CD4-positive, alpha-beta T cell treated with Interleukin-4 for 1 hour (primary cell): ENCODE data around the gene GJA3.

Source experiments
- DNase-seq, 2 donors: peaks; one replicate each; pipeline ENCODE4 v3.0.0-alpha.2; 2020 to 2022

Gene GJA3

GRCh38 chr13:20150561-20150960, 10.3 kb downstream of the GJA3 start:
- DNase-seq = no peak

DNA sequence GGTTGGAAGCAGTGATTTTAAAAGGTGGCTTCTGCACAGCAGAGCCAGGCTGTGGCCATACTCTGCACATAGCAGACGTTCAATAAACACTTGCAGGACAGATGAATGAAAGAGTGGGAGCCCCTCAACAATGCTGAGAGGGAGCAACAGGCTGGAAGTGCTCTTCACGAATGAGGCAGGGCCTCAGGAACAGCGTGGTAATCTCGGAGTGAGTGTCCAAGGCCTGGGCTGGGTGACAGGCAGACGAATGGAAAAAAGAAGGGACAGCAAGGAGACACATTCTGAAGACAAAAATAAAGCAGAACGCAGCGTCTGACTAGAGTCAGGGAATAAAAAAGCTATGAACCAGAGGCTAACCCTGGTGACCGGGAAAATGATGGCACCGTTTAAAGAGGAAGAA, 11.1 kb downstream of the GJA3 start:
- DNase-seq = no peak

DNA sequence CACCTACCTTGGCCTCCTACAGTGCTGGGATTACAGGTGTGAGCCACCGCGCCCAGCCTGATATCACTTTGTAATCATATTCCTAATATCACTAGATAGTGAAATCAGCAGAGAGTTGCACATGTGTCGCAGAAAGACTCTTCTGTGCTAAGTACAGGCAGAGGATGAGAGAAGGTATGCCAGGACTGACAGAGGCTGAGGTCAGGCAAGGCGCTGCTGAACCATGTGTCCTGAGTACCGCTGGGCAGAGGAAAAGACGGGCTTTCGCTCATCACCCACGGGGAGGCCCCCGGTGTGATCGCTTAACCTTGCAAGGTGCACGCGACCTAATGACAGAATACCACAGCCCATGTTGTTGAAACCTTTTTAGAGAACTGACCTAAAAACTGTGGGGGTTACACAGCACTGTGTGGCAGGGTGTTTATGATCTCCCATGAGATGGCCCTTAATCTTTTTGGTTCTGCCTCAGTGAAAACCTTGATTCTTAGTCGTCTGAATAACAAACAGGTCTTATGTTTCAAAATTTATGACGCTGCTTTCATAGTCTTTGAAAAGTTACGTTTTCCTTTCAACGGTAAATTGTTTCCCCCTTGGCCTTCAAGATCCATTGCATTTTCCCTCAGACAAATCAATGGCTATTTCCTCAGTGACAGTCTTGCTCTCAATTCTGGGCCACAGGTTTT, 12.2 kb downstream of the GJA3 start:
- DNase-seq = no peak

GRCh38 chr13:20146381-20146780, 14.5 kb downstream of the GJA3 start:
- DNase-seq = no peak

- no peak for DNase-seq
Measured at GRCh38 chr13:20145521-20145920, 15.3 kb downstream of the GJA3 start.

DNA sequence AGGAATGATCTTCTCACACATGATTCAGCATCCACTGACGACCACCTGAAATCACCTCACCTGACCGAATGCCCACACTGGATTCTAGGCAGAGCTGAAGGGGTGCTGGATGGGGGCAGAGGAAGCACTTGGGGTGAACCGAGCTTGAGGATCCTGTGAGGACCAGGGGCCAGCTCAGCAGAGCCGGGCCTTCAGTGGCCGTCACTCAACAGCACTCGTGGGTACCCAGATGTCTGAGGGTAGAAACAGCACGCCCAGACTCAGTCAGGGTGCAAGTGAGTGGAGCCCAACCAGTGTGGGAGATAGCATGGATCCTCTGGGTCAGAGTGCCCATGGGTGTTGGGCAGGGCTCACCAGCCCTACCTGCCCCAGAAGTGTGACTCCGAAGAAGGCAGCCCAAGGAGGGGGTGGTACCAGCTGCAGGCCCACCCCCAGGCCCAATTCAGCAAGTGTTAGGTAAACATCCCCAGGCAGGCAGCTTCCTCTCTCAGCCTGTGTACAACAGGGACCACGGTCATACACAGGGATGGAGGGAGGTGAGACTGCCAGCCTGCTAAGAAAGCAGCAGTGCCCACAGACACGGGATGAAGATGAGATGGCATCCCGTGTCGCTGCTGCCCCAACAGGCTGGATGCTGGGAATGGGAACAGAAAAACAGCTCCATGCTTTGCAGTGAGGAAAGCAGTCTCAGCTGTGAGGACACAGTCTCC, 16.6 kb downstream of the GJA3 start:
- no peak for DNase-seq

DNA sequence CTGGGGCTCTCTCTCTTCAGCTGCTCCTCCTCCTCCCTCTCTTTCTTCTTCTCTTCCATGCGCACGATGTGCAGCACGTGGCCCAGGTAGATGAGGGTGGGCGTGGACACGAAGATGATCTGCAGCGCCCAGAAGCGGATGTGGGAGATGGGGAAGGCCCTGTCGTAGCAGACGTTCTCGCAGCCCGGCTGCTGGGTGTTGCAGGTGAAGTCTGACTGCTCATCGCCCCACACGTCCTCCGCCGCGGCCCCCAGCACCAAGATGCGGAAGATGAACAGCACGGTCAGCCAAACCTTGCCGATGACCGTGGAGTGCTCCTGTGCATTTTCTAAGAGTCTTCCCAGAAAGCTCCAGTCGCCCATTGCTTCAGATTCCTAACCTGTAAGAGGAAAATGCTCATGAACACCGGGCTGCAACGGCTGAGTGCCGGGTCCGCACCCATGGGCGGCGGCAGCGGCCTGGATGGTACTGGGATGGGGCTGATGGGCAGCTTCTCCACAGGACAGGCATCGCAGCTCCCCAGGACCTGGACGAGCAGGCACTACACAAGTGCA, 17.8 kb downstream of the GJA3 start:
- no peak for DNase-seq

- DNase-seq = no peak
Measured at GRCh38 chr13:20142023-20142926, 18.6 kb downstream of the GJA3 start.

- no peak for DNase-seq
Measured at GRCh38 chr13:20141238-20142022, 19.4 kb downstream of the GJA3 start.

DNA sequence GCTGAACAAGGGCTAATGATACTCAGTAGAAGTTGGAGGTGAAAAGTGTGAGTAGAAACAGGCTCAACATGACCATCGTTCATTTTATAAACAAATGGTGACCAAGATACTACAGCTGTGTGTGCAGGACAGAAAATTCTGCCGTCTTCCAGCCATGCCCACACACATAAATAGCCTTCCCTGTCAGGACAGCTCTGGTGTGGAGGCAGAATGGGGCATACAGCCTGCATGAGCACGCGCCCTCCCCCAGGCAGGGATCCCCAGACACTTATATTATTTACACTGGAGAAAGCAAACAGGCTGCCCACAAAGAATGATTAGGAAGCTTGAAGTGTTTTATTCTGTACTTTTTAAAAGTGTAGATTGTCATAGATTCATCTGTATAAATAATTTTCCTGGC, 20.4 kb downstream of the GJA3 start:
- no peak for DNase-seq

DNA sequence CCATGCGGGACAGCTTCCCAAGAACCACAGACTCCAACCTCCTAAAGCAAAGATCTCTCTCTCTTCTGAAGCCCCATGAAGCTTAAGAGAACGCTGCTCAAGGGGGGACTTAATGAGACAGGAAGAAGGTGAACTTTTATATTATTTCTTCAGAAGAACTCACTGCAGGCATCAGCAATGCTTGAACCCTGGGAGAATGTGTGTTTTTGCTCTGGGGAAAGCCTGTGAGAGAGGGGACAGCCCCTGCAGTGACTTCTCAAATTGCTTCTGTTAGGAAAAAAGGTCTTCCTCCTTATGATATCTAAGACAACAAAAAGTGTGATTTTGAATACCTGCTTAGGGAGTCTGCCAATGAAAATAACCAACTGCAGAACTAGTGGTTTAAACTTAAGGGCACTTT, 23.0 kb downstream of the GJA3 start:
- DNase-seq = no peak

DNA sequence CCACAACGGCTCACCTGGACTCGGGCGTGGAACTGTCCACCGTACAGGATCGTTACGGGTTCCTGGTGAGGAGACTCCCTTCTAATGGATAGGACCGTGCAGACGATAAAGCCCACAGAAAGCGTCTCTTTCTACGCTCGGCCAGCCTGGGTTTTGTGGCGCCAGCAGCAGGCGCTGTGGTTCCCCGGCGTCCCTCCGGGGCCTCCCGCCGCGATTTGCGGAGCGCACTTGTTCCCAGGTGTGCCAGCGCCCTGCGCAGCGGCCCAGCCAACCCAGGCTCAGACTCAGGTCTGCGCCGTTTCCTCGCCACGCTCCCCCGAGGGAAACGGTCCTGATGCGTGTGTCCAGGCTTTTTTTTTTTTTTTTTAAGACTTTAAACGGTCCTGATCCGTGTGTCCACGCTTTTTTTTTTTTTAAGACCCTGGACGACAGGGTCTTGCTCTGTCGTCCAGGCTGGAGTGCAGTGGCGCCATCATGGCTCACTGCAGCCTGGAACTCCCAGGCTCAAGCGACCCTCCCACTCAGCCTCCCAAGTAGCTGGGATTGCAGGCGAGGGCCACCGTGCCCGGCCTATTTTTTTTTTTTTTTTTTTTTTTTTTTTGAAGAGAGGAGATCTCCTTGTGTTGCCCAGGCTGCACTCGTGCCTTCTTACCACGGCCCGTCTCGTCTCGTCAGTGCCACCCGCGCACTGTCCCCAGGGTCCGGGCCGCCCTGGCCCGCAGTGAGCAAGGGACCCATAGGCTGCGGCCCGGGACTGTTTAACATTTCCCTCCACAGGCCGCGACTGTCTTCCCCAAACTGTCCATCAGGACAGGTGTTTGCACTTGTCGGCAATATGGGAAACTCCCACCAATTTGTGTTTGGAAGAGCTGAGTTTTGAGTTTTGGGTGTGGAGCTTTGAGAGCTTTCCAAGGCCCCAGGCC, 23.8 kb downstream of the GJA3 start:
- peak; percentile 19 to 31 for DNase-seq

DNA sequence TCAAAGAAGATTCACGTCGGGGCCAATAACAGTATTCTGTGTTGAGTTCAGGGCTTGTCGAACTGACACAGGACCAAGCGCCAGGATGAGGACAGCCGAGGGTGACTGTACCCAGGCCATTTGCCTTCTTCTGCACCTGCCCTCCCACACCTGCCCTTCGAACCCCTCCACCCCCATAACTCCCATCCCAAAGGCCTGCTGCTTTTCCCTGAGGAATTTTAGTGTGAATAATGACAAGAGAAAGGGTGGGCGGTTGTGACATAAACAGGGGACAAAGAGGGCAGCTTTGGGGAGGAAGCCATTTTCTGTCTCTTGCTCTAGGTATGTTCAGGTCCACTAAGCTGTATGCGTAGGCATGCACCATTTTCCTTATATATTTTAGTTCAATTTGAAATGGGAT, 26.1 kb downstream of the GJA3 start:
- DNase-seq = no peak

- DNase-seq = no peak
Measured at GRCh38 chr13:20132052-20132634, 28.7 kb downstream of the GJA3 start.

GRCh38 chr13:20131057-20131832, 29.6 kb downstream of the GJA3 start:
- DNase-seq = no peak

DNA sequence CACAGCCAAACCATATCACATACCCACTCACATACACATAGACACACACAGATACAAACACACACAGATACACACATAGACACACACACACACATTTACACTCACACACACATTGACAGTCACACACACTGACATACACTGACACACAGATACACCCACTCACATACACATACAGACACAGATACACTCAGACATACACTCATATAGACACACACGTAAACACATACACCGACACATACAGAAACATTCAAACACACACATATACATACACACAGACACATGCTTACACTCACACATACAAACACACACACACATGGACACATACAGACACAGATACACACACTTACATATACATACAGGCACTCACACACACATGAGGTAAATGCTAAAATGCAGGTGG, 30.2 kb downstream of the GJA3 start:
- DNase-seq = no peak

DNA sequence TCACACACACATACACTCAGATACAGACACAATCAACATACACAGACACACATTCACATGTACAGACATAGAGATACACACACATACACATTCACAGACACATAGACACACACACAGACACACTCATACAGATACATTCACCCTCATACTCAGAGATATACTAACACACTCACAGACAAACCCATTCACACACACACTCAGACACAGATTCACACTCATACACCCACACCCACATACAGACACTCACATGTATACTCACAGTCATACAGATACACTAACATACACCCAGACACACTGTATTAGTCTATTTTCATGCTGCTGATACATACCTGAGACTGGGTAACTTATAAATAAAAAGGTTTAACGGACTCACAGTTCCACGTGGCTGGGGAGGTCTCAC, 30.8 kb downstream of the GJA3 start:
- no peak for DNase-seq

DNA sequence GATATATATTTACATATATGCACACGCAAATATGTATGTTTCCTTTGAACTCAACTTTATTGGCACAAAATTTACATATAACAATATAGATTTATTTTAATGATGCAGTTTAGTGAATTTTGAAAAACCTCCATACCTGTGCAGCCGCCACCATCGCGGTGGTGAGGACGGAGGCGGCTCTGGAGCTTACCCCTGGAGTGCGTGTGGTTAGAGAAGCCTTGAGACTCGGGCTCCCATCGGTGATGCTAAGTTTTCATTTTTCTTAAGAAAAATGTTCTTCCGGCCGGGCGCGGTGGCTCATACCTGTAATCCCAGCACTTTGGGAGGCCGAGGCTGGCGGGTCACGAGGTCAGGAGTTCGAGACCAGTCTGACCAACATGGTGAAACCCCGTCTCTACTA, 31.8 kb downstream of the GJA3 start:
- DNase-seq = no peak

DNA sequence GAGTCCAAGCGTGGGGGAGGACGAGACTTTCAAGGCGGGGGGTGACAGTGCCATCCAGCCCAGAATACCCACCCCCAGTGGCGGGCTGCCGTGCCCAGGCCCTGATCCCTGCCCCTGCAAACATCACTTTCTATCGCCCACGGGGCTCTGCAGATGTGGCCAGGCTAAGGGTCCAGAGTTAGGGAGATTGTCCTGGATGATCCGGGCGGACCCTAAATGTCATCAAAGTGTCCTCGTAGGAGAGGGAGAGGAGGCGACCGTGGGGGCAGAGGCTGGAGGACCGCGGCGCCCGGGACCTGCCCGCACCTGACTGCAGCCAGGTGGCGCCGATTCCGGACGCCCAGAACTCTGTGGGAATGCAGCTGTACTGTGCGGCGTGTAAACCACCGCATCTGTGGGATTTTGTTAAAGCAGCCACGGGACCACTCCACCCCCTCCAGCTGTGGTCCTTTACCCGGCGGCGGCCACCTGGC, 32.4 kb downstream of the GJA3 start:
- peak in 1 of 2 donors; percentile 12 for DNase-seq
